Fibroblast of lung (primary cell): ENCODE results near the gene DTX3. TPM values are rescaled to one million over a fixed set of nuclear protein-coding genes. Genes with fewer than 3 reads are reported as not detected.

ENCODE experiments used
- DNase-seq, 2 donors: peaks; one replicate each; pipeline versions ENCODE4 v3.0.0 to v3.0.0-alpha.2; 2010; ENCODE audit warnings: low read depth in 2 of 2
- H2AFZ ChIP-seq: 2 replicates; pipeline ENCODE4 v1.5.1; 2012; ENCODE audit warnings: low read length, control low read depth, inconsistent platforms
- H3K27ac ChIP-seq: 2 replicates; pipeline ENCODE4 v1.5.1; 2011; ENCODE audit warnings: low read length, control low read depth; ENCODE audit not compliant: insufficient read depth
- H3K27me3 ChIP-seq: 2 replicates; pipeline ENCODE4 v1.5.1; 2011; ENCODE audit warnings: mild to moderate bottlenecking, low read length; ENCODE audit not compliant: control insufficient read depth, insufficient read depth
- H3K36me3 ChIP-seq: 2 replicates; pipeline ENCODE4 v1.5.1; 2011; ENCODE audit warnings: low read length; ENCODE audit not compliant: control insufficient read depth, insufficient read depth
- H3K4me1 ChIP-seq: 2 replicates; pipeline ENCODE4 v1.5.1; 2011; ENCODE audit warnings: low read length; ENCODE audit not compliant: control insufficient read depth, insufficient read depth; ENCODE audit errors: extremely low read depth
- H3K4me2 ChIP-seq: 2 replicates; pipeline ENCODE4 v1.5.1; 2011; ENCODE audit warnings: low read length, control low read depth; ENCODE audit not compliant: insufficient read depth; ENCODE audit errors: extremely low read depth
- H3K4me3 ChIP-seq, 4 experiments: fragments of 200-600 bp in 1 of 4; sonication (generic) in 1 of 4; replicated peaks in 1 of 4; 2 replicates each; pipeline ENCODE4 v1.5.1; 2011 to 2016; ENCODE audit warnings: low read length in 4 of 4, low read depth in 3 of 4, mild to moderate bottlenecking in 3 of 4, control low read depth in 2 of 4, inconsistent platforms in 1 of 4, mixed read lengths in 1 of 4; ENCODE audit not compliant: insufficient read depth in 1 of 4; ENCODE audit errors: control extremely low read depth in 1 of 4
- H3K79me2 ChIP-seq: 2 replicates; pipeline ENCODE4 v1.5.1; 2012; ENCODE audit warnings: mild to moderate bottlenecking, low read length, inconsistent platforms; ENCODE audit not compliant: control insufficient read depth, insufficient read depth
- H3K9ac ChIP-seq: 2 replicates; pipeline ENCODE4 v1.5.1; 2011; ENCODE audit warnings: mild to moderate bottlenecking, low read length, control low read depth; ENCODE audit not compliant: insufficient read depth
- H3K9me3 ChIP-seq: 2 replicates; pipeline ENCODE4 v1.5.1; 2012; ENCODE audit warnings: low read depth, low read length; ENCODE audit not compliant: control insufficient read depth, insufficient read depth
- H4K20me1 ChIP-seq: 2 replicates; pipeline ENCODE4 v1.5.1; 2011; ENCODE audit warnings: low read length; ENCODE audit not compliant: control insufficient read depth, insufficient read depth; ENCODE audit errors: extremely low read depth
- CTCF ChIP-seq, 2 donors: IDR thresholded peaks in 1 of 2; conservative IDR thresholded peaks in 1 of 2; 1 replicate in 1 of 2; 2 replicates in 1 of 2; pipeline ENCODE4 v1.5.1; 2011 to 2012; ENCODE audit warnings: low read length in 2 of 2, control low read depth in 1 of 2, inconsistent platforms in 1 of 2, low read depth in 1 of 2, mild to moderate bottlenecking in 1 of 2
- EZH2 ChIP-seq: IDR thresholded peaks from 2 replicates; pipeline ENCODE4 v1.5.1; 2012; ENCODE audit warnings: low read length, control low read depth, mild to moderate bottlenecking; ENCODE audit errors: missing control alignments
- polyA plus RNA-seq, 2 donors: library from polyadenylated mRNA; depleted of rRNA in 1 of 2; stranded (reverse) in 1 of 2; unstranded in 1 of 2; fragments of >200 nt; gene quantifications; 2 replicates each; pipeline ENCODE4 v1.2.1, GENCODE V29; 2011 to 2012; ENCODE audit warnings: missing spikeins in 1 of 2
- total RNA-seq: library from RNA; depleted of rRNA; stranded (reverse); fragments of >200 nt; gene quantifications from 2 replicates; pipeline ENCODE4 v1.2.1, GENCODE V29; 2014

DTX3 gene
- total and polyA plus RNA-seq, 2 donors (not counting 1 experiment from before 2014, with no cell fraction given), result 12.1 to 30.4 TPM

GRCh38 chr12:57625261-57626032 lies 20.8 kb downstream of the DTX3 start:
- no peak for DNase-seq
- H3K4me2 ChIP-seq, result no peak overlapping the region
- no peak overlapping the region for H3K27ac ChIP-seq
- H3K4me1 ChIP-seq, result peaks cover 5% of the 10 kb centered on the region
- no peaks in the 10 kb centered on the region for H3K79me2 ChIP-seq
- H2AFZ ChIP-seq, result no peak overlapping the region
- TF ChIP-seq CTCF (conservative IDR thresholded peaks at IDR 0.05 in 1 of 2, IDR thresholded peaks at IDR 0.05 in 1 of 2; ENCODE audit: low read depth in 1 of 2, low read length in 2 of 2), result no peak
- H3K4me3 ChIP-seq, result no peak overlapping the region
- no peak overlapping the region for H3K9ac ChIP-seq
- H3K9me3 ChIP-seq, result no peaks in the 10 kb centered on the region
- H4K20me1 ChIP-seq, result no peaks in the 10 kb centered on the region
- peaks cover 36% of the 10 kb centered on the region for H3K27me3 ChIP-seq
- H3K36me3 ChIP-seq, result no peaks in the 10 kb centered on the region

GRCh38 chr12:57626111-57626920 lies 21.7 kb downstream of the DTX3 start:
- peaks cover 33% of the 10 kb centered on the region for H3K27me3 ChIP-seq

More at GRCh38 chr12:57626111-57626920, 21.7 kb downstream of the DTX3 start:
- Histone ChIP-seq H2AFZ (no peak overlapping the region), H3K4me2 (no peak overlapping the region), H3K4me3 (no peak overlapping the region), H3K9me3 (no peaks in the 10 kb centered on the region), H3K36me3 (no peaks in the 10 kb centered on the region), H4K20me1 (no peaks in the 10 kb centered on the region), H3K27ac (no peak overlapping the region), H3K4me1 (peaks cover 4% of the 10 kb centered on the region), H3K79me2 (no peaks in the 10 kb centered on the region), H3K9ac (no peak overlapping the region)
- no peak for TF ChIP-seq EZH2
- TF ChIP-seq CTCF (conservative IDR thresholded peaks at IDR 0.05 in 1 of 2, IDR thresholded peaks at IDR 0.05 in 1 of 2; ENCODE audit: low read depth in 1 of 2, low read length in 2 of 2), result no peak
- no peak for DNase-seq
